Measurements from ENCODE around the gene FAM210B.
"Not testable (repeated sequence)": the region's sequence is repeated elsewhere in the genome, so short reads cannot be mapped to it uniquely, and the experiment has no call there.

FAM210B gene, protein sequence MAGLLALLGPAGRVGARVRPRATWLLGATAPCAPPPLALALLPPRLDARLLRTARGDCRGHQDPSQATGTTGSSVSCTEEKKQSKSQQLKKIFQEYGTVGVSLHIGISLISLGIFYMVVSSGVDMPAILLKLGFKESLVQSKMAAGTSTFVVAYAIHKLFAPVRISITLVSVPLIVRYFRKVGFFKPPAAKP

DNA sequence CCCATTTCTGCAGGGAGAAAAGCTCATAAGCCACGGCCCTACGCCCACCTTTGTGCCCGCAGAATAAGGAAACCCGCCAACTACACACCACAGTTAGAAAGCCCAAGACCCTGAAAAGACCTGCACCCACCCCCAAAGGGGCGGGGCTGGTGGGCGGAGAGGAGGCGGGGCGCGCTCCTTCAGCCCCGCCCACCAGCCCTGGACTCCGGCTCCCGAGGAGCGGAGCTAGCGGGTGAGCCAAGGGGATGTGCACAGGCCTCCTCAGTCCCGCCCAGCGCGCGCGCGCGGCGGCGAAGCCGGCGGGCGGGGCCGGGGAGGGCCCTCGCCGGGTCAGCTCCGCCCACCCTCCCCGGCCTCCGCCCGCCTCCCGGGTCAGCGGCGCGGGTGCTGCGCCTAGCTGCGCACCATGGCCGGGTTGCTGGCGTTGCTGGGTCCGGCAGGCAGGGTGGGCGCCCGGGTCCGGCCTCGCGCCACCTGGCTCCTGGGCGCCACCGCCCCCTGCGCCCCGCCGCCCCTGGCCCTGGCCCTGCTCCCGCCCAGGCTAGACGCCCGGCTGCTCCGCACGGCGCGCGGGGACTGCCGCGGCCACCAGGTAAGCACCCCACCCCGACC lies at the start of gene FAM210B:
TSS of gene FAM210B (plus strand) at position 375 of the 612 bp plus-strand sequence. CDS start at position 407, 32 bp downstream.
- DNase-seq, result peak; percentile 95

DNA sequence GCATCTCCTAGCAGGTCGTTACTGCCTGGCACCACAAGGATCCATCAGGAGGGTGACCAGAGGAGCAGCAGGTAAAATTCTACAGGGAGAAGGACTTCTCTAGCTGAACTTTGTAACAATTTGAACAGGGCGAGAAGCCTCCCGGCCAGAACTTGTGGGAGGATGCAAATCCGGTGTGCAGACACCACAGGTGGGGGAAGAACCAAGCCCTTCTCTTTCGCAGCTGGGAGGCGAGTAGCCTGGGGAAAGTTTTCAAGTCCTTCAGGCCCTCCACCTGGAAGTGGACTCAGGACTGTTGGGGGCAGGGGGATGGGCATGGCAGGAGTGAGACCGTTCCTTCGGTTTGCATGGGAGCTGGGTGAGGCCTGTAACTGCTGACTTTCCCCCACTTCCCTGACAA lies 42.7 kb upstream of the FAM210B start:
- DNase-seq, result no peak

GRCh38 chr20:56316483-56316882 lies 42.3 kb upstream of the FAM210B start:
- no peak for DNase-seq

DNA sequence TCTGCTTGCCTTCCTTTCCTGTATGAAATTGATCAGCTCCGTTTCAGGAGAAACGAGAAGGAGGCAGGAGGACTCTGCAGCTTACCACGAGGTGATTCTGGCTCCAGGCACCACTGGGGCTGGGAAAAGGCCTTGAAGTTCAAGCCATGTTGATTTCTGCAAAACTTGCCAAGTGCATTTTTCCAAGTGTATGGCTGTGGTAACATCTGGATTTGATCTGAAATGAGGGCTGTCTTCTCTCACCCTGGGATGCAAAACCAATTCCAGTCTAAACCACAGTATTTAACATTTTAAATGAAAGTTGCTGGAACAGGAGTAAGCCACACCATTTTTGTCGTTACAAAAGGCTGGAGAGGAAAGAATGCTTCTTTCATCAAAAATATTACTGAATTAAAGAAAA lies 36.1 kb upstream of the FAM210B start:
- DNase-seq, result no peak

- DNase-seq, result no peak
These were observed 35.6 kb upstream of the FAM210B start for GRCh38 chr20:56323206-56323605.

DNA sequence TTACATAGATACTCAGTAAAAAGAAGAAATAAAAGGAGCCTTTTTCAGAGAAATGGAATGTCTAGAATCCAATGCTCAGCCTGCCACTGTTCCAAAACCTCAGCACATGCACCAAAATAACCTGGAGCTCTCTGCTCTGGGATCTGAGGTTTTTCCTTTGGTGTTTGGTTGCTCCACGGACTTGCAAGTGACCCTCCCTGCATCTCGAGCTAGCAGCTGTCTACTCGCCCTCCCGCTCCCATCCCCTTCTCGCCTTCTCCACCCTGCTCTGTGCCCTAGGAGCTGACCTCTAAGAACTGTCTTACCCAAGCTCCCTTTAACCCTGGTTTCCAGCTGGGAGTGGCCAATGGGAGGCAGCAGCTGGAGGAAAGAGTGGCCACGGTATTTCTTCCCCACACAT lies 35.1 kb upstream of the FAM210B start:
- no peak for DNase-seq

GRCh38 chr20:56324806-56325205 lies 34.0 kb upstream of the FAM210B start:
- no peak for DNase-seq

GRCh38 chr20:56328861-56329260 lies 29.9 kb upstream of the FAM210B start:
- DNase-seq, result no peak

GRCh38 chr20:56336709-56337108 lies 22.1 kb upstream of the FAM210B start:
- DNase-seq, result not testable (repeated sequence)

DNA sequence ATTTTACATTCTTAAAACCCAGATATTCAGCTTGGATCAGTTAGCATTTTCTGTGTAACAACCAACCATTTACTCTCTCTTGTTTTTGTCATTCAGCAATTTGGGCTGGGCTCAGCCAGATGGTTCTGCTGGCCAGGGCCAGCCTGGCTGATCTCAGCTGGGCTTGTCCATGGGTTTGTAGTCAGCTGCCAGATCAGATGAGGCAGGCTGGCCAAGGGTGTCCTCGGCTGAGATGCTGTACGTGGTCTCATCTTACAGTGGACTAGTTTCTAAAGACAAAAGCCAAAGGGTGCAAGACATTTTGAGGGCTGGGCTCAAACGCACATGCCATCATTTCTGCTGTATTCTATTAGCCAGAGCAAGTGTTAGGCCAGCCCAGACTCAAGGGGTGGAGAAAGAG lies 16.0 kb upstream of the FAM210B start:
- no peak for DNase-seq

DNA sequence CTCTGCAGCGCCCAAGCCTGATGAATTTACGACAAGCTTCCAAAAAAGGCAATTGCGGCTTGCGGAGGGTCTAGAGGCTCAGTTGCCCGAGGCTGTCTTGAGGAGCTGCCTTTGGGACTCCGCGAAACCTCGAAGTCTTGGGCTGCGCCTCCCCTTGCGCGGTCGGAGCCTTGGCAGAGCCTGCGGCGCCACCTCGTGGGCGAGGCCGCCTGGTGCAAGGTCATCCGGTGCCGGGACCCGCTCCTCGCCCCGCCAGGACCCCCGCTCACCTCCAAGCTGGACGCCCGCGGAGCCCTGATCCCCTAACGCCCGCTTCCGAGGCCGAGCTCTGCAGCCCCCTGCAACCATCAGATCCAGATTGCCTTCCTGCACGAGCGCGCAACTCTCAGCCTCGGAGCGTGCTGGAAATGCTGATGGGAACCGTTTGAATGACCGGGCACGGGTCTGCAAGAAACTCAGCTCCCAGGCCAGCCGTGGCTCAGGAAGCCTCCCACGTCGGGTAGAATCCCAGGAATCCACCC lies 14.9 kb upstream of the FAM210B start:
- peak; percentile 55 for DNase-seq

DNA sequence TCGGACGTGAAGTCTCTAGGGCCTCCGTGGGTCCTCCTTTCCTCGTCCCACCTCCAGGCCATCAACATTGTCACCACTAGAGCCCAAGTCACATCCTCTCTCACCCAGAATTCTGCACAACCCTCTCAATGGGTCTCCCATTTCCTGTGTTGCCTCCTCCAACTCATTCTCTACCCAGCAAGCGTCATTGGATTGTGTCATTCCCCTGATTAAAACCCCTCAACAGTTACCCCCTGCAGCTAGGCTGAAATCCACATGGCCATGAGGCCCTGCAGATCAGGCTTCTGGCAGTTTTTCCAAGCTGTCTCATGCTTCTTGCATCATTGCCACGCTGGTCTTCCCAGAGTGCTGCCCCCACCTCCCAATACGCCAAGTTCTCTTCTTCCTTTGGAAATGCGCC lies 12.9 kb upstream of the FAM210B start:
- DNase-seq, result no peak

- DNase-seq, result no peak
These were observed 11.0 kb upstream of the FAM210B start for GRCh38 chr20:56347628-56348304.

- peak; percentile 61 for DNase-seq
These were observed 10.5 kb upstream of the FAM210B start for GRCh38 chr20:56348305-56348693.

DNA sequence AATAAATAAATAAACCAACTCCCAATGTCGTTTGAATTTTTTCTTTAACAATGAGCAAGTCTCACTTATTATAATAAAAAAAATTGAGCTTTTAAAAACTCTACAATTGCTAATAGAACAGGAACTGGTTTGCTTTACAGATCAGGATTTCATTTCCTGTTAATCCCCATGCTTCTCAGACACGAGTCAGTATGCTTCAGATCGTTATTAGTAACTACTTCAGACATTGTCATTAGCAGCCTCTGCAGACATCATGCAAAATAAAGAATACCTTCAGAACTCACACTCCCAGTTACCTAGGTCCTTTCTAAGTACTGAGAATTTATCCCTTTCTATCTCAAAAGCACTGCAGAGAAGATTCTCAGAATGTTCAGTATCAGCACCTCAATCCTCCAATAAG lies 10.0 kb upstream of the FAM210B start:
- DNase-seq, result no peak

- no peak for DNase-seq
These were observed 7.9 kb upstream of the FAM210B start for GRCh38 chr20:56350842-56351241.

DNA sequence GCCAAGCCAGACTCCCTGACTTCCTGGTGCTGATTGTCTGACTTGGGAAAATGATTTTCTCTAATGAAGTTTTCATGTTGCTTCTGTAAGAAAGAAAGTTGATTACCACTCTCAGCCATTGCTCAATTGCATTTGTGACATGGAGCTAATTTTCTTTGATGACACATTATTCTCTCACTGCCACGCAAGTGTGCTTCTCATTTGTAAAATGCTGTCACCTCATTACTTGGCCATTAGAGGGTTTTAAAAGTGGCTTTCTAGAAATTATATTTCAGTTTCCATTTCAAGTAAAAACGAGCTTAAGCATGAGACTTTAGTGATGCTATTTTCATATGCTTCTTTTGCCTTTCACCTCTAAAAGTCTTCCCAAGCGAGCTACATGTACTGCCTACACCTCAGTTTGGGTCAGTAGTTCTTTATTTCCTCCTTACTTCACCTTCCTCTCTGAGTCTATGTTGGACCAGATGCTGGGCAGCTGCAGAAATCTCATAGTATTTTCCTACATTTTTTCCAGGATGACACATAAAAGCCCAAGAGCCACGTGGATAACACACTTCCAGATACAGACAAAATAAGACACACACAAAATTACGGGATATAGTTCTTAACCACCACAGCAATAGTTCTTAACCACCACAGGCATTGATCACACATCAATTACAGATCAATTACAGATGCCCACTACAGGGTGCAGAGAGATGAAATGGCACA lies 6.3 kb upstream of the FAM210B start:
- no peak for DNase-seq

GRCh38 chr20:56353356-56353755 lies 5.4 kb upstream of the FAM210B start:
- no peak for DNase-seq

- DNase-seq, result no peak
These were observed 704 bp upstream of the FAM210B start for GRCh38 chr20:56358070-56358469.

DNA sequence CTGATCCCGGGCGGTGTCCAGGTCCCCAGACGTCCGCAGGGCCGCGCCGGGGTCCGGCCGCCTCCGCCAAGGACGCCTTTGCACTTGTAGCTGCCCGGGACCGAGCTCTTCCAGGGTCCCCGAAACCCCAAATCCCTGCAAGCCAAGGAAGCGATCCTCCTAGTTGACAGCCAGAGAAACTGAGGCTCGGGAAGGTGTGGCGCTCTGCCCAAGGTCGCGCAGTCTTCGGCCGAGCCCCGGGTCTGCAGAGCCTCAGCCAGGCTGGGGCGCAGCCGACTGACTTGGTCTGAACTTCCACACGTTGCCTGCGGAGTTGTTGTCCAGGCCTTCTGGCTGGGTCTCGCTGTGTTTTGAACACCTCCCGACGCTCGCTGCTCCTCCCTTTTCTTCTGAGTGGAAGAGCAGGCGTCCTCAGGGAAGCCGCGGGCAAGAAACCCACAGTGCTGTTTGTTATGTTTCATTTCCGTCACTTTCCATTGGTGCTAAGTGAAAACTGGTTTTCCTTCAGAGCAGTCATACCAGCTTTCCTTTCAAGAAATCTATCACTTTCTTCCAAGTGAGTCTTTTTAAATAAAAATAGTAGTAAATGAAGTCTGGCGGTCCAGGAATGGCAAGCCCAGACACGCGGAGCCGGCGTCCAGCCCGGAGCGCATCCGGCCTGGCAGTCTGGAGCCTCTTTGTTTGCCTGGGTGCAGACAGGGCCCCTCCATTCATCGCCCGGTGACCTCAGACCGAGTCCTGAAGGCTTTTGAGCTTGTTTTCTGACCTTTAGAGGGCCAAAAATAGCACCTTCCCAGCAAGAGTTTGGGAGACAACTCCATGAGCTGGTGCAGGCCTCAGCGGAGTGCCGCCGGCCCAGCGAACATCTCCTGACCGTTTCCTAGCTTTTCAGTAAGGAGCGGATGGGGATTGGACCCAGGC lies 698 bp downstream of the FAM210B start:
- DNase-seq, result peak; percentile 78

GRCh38 chr20:56360133-56360907 lies 1.5 kb downstream of the FAM210B start:
- peak; percentile 65 for DNase-seq

DNA sequence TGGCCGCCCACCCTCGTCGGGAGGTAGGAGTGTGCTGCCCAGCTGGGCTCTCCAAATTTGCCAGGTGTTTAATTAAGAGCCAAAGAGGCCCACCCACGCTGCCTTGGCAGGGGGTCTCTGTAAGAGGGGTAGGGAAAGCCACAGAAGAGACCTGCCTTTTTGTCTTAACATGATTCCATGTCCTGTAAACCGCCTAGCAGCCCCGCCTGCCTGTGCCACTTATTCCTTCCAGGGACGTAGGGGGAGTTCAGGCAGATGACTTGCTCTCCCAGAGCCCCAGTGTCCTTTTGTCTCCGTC lies 2.1 kb downstream of the FAM210B start:
- DNase-seq, result no peak

Measured in NCI-H146 (cell line).